CD4-positive, alpha-beta T cell treated with Interleukin-4 for 1 hour (primary cell): ENCODE measurements around the gene HMG20B.
"Not testable (repeated sequence)": the region's sequence is repeated elsewhere in the genome, so short reads cannot be mapped to it uniquely, and the experiment has no call there.

Source experiments
- DNase-seq, 2 donors: peaks; one replicate each; pipeline ENCODE4 v3.0.0-alpha.2; 2020 to 2022

HMG20B gene

GRCh38 chr19:3572855-3573161, at the start of gene HMG20B:
Gene HMG20B (plus strand): TSS chr19:3572944. CDS start chr19:3573310, 366 bp downstream.
- no peak for DNase-seq

- DNase-seq: no peak
These were observed 49.2 kb upstream of the HMG20B start for GRCh38 chr19:3523361-3524077.

DNA sequence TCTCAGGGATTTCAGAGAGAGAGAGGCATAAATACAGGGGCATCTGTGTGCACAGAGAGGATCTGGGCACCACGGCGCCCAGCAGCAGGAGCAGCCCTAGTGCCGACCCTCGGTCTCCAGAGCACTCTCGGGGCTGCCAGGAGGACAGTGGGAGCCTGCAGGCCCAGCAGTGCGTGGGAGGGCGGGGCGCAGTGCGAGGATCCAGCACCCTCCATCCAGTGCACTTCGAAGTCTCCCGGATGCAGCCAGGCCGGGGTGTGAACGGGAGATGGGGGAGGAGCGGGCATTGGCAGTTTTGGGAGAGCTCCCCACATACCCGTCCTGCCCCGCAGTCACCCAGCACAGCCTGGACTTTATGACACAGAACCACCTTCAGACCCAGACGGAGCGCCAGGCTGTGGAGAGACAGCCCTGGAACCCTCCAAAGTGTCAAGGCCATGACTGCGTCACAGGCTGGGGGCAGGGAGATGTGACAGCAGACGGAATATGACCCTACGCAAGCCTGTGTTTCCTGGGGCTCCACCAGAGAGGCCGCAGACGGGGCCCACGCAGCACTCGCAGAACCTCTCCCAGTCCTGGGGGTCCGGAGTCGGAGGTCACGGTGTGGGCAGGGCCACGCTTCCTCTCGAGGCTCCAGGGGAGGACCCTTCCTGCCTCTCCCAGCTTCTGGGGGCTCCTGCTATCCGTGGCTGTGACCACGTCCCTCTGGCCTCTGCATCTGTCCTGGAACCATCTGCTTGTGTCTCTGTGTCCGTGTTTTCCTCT, 48.5 kb upstream of the HMG20B start:
- DNase-seq: no peak

GRCh38 chr19:3524904-3525451, 47.8 kb upstream of the HMG20B start:
- no peak for DNase-seq

DNA sequence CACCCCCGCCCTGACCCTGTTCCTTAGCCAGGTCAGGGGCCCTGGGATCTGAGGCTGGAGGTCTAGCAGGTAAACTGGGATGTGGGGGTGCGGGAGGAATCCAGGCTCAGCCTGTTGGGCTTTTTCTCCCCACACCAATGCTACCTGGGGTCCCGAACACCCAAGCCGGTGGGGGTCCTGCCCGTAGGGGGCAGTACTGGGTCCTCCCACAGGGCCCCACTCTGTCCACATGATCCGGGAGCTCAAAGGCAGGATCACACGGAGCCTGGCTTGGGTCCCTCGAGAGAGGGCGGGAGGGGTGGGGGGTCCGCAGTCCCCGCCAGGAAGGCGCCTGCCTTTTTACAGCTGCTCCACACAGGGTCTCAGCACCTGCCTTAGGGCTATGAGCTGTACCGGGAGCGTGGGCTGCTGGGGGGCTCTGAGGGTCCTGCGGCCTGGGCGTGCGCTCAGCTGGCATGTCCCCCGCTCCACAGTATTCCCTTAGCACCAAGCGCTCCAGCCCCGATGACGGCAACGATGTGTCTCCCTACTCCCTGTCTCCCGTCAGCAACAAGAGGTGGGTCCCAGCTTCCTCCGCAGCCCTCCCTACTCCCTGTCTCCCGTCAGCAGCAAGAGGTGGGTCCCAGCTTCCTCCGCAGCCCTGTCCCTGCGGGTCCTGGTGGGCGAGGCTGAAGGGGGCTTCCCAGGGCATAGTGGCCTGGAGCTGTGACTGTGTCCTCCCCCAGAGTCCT, 46.1 kb upstream of the HMG20B start:
- DNase-seq: no peak

- no peak for DNase-seq
These were observed 45.4 kb upstream of the HMG20B start for GRCh38 chr19:3527238-3527910.

GRCh38 chr19:3528080-3528479, 44.7 kb upstream of the HMG20B start:
- DNase-seq: no peak

DNA sequence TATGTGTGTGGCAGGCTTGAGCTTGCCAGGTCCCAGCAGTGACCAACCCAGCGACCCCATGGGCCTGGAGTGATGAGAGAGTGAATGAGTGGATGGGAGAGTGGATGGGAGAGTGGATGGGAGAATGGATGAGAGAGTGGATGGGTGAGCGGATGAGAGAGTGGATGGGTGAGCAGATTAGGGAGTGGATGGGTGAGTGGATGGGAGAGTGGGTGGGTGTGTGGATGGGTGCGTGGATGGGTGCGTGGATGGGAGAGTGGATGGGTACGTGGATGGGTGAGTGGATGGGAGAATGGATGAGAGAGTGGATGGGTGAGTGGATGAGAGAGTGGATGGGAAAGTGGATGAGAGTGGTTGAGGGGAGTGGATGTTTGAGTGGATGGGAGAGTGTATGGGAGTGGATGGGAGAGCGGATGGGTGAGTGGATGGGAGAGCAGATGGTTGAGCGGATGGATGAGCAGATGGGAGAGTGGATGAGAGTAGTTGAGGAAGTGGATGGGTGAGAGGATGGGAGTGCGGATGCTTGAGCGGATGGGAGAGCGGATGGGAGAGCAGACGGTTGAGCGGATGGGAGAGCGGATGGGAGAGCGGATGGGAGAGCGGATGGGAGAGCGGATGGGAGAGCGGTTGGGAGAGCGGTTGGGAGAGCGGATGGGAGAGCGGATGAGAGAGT, 44.1 kb upstream of the HMG20B start:
- DNase-seq: no peak

DNA sequence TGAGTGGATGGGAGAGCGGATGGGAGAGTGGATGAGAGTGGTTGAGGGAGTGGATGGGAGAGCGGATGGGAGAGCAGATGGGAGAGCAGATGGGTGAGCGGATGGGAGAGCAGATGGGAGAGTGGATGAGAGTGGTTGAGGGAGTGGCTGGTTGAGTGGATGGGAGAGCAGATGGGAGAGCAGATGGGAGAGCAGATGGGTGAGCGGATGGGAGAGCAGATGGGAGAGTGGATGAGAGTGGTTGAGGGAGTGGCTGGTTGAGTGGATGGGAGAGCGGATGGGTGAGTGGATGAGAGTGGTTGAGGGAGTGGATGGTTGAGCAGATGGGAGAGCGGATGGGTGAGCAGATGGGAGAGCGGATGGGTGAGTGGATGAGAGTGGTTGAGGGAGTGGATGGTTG, 43.4 kb upstream of the HMG20B start:
- DNase-seq: not testable (repeated sequence)

GRCh38 chr19:3530389-3530788, 42.4 kb upstream of the HMG20B start:
- no peak for DNase-seq

DNA sequence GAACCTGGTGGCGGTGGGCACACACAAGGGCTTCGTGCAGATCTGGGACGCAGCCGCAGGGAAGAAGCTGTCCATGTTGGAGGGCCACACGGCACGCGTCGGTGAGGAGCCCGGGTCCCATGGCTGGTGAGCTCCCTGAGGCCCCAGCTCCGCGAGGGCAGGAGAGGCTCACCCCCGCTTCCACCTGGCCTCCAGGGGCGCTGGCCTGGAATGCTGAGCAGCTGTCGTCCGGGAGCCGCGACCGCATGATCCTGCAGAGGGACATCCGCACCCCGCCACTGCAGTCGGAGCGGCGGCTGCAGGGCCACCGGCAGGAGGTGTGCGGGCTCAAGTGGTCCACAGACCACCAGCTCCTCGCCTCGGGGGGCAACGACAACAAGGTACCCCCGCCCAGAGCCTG, 41.0 kb upstream of the HMG20B start:
- DNase-seq: no peak

DNA sequence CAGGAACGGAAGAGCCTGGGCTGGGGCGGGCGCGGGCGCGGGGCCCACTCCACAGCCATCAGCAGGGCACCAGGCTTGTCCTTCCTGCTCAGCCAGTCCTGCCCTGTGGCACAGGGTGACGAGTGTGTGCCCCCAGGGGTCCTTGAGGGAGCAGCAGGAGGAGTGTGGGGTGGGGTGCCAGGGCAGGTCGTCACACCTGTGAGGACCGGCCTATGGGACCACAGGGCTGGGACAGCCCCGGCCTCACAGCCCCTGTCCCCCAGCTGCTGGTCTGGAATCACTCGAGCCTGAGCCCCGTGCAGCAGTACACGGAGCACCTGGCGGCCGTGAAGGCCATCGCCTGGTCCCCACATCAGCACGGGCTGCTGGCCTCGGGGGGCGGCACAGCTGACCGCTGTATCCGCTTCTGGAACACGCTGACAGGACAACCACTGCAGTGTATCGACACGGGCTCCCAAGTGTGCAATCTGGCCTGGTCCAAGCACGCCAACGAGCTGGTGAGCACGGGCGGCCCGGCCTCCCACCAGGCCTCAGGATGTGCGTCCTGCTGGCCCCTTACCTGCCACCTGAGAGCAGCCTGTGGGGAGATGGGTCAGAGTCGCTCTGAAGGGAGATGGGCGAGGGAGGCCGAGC, 40.5 kb upstream of the HMG20B start:
- DNase-seq: no peak

GRCh38 chr19:3533033-3533432, 39.7 kb upstream of the HMG20B start:
- DNase-seq: no peak

DNA sequence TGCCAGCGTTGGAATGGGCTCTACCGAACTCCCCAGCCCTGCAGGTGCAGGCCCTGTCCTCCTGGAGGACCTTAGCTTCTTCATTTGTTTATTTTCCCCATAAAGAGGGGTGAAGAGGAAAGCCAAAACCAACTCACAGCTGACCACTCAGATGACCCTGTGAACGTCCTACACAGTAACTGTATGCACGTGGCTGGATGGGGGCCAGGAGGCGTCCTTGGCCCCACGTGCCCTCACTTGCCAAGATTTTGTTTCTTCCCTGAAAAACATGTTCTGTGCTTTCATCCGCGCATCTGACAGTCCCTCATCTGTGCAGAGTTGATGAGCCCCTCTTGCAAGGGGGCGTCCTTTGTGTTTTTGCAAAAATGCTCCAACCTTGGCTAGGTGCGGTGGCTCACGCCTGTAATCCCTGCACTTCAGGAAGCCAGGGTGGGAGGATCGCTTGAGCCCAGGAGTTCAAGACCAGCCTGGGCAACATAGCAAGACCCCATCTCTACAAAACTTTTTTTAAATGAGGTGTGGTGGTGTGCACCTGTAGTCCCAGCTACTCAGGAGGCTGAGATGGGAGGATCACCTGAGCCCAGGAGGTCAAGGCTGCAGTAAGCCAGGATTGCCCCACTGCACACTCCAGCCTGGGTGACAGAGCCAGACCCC, 39.1 kb upstream of the HMG20B start:
- no peak for DNase-seq

- DNase-seq: no peak
These were observed 38.1 kb upstream of the HMG20B start for GRCh38 chr19:3534375-3535234.

- DNase-seq: no peak
These were observed 37.6 kb upstream of the HMG20B start for GRCh38 chr19:3535235-3535535.

GRCh38 chr19:3535563-3535965, 37.2 kb upstream of the HMG20B start:
- DNase-seq: no peak

GRCh38 chr19:3535981-3536380, 36.8 kb upstream of the HMG20B start:
- no peak for DNase-seq

DNA sequence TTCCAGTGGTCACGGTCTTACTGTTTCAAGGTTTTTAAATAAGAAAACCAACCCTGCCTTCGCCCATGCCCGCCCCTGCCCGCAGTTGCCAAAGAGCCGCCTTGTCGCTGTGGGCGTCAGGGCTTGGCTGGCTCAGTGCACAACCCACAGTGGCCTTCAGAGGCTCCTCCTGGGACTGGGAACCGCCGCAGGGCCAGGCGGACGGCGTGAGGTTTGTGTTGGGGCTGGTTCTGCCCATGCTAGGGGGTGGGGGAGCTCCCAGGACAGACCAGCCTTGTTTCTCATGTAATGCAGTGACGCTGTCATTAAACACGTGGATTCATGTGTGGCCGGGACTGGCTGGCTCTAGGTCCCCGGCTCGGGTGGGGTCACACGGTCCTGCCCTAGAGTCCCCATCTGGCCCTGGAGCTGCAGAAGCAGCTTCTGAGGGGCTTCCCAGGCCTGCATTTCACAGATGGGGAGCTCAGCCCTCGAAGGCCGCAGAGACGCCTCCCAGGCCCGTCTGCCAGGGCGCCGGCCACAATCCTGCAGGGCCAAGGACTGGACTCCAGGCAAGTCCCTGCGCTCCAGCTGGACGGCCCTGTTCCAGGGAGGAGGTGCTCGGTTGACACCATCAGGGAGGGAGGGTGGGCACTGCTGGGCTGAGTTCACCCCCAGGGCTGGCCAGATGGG, 36.2 kb upstream of the HMG20B start:
- no peak for DNase-seq

DNA sequence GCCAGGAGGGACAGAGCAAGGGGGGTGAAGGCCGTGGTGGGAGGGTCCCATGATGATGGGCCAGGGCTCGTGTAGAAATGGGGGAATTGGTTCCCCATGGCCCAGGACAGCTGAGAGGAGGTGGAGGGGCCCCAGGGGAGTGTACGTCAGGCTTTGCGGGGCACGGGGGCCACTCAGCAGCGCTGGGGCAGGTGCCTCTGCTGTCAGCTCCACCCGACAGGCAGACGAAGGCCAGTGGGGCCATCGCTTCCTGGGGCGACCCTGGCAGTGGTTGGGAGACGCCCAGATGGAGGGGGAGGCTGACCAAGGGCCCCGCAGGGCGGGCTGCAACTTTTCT, 35.7 kb upstream of the HMG20B start:
- DNase-seq: no peak
